Measurements from ENCODE around the gene ZFPM1. TPM values are rescaled to one million over a fixed set of nuclear protein-coding genes. Genes with fewer than 3 reads are reported as not detected.

Gene ZFPM1
- total RNA-seq, 1 donor from 2014 or later = 6.2 TPM

DNA sequence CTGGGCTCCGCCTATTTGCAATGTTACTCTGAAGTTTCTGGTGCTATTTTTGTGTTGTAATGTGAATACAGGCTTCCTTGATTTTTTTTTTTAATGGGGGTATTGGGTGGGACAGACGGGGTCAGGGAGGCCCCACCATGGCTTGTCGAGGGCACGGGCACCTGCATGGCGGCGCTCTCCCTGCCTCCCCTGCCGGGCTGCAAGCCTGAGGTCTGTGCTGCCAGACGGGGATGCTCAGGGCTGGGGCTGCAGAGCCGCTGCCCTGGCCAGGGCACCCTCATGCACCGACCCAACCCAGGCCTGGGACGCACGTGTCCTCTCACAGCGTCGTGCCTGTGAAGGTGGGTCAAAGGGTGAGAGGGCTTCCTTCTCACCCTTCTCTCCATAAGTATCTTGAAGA is 13.0 kb upstream of the ZFPM1 start:
- H3K27me3 ChIP-seq (ENCODE audit: control insufficient read depth, insufficient read depth, low read length) = peaks cover 22% of the 10 kb centered on the region
- no peak overlapping the region for H3K4me3 ChIP-seq (ENCODE audit: low read depth, low read length)
- no peaks in the 10 kb centered on the region for H3K36me3 ChIP-seq (ENCODE audit: control insufficient read depth, insufficient read depth, low read length)
- no peak for DNase-seq (ENCODE audit: low read depth)
- TF ChIP-seq, protein P1, sequence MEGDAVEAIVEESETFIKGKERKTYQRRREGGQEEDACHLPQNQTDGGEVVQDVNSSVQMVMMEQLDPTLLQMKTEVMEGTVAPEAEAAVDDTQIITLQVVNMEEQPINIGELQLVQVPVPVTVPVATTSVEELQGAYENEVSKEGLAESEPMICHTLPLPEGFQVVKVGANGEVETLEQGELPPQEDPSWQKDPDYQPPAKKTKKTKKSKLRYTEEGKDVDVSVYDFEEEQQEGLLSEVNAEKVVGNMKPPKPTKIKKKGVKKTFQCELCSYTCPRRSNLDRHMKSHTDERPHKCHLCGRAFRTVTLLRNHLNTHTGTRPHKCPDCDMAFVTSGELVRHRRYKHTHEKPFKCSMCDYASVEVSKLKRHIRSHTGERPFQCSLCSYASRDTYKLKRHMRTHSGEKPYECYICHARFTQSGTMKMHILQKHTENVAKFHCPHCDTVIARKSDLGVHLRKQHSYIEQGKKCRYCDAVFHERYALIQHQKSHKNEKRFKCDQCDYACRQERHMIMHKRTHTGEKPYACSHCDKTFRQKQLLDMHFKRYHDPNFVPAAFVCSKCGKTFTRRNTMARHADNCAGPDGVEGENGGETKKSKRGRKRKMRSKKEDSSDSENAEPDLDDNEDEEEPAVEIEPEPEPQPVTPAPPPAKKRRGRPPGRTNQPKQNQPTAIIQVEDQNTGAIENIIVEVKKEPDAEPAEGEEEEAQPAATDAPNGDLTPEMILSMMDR (IDR thresholded peaks at IDR 0.05; ENCODE audit: insufficient read depth, low read length, poor library complexity, severe bottlenecking) = no peak

- TF ChIP-seq, protein P1 (IDR thresholded peaks at IDR 0.05; ENCODE audit: insufficient read depth, low read length, poor library complexity, severe bottlenecking) = no peak
- no peaks in the 10 kb centered on the region for H3K36me3 ChIP-seq (ENCODE audit: control insufficient read depth, insufficient read depth, low read length)
- H3K4me3 ChIP-seq (ENCODE audit: low read depth, low read length) = no peak overlapping the region
- peaks cover 23% of the 10 kb centered on the region for H3K27me3 ChIP-seq (ENCODE audit: control insufficient read depth, insufficient read depth, low read length)
- no peak for DNase-seq (ENCODE audit: low read depth)
Measured at GRCh38 chr16:88440686-88441405, 12.2 kb upstream of the ZFPM1 start.

- Histone ChIP-seq H3K4me3 (ENCODE audit: low read depth, low read length) (no peak overlapping the region), H3K36me3 (ENCODE audit: control insufficient read depth, insufficient read depth, low read length) (no peaks in the 10 kb centered on the region), H3K27me3 (ENCODE audit: control insufficient read depth, insufficient read depth, low read length) (peaks cover 25% of the 10 kb centered on the region)
- DNase-seq (ENCODE audit: low read depth) = no peak
- TF ChIP-seq, protein P1 (IDR thresholded peaks at IDR 0.05; ENCODE audit: insufficient read depth, low read length, poor library complexity, severe bottlenecking) = no peak
Measured at GRCh38 chr16:88441460-88441859, 11.6 kb upstream of the ZFPM1 start.

- no peak for DNase-seq (ENCODE audit: low read depth)
- Histone ChIP-seq H3K36me3 (ENCODE audit: control insufficient read depth, insufficient read depth, low read length) (no peaks in the 10 kb centered on the region), H3K4me3 (ENCODE audit: low read depth, low read length) (no peak overlapping the region), H3K27me3 (ENCODE audit: control insufficient read depth, insufficient read depth, low read length) (peaks cover 29% of the 10 kb centered on the region)
- TF ChIP-seq, protein P1 (IDR thresholded peaks at IDR 0.05; ENCODE audit: insufficient read depth, low read length, poor library complexity, severe bottlenecking) = no peak
Measured at GRCh38 chr16:88442383-88442726, 10.7 kb upstream of the ZFPM1 start.

GRCh38 chr16:88442727-88443576 is 10.1 kb upstream of the ZFPM1 start:
- no peak overlapping the region for H3K4me3 ChIP-seq (ENCODE audit: low read depth, low read length)
- TF ChIP-seq, protein P1 (IDR thresholded peaks at IDR 0.05; ENCODE audit: insufficient read depth, low read length, poor library complexity, severe bottlenecking) = peak; percentile 93
- peaks cover 29% of the 10 kb centered on the region for H3K27me3 ChIP-seq (ENCODE audit: control insufficient read depth, insufficient read depth, low read length)
- no peak for DNase-seq (ENCODE audit: low read depth)
- H3K36me3 ChIP-seq (ENCODE audit: control insufficient read depth, insufficient read depth, low read length) = no peaks in the 10 kb centered on the region

Measured in kidney epithelial cell (primary cell).